Epithelial cell of esophagus (primary cell): ENCODE results near the gene TYW1B.
A peak's percentile ranks its signal among the peaks of the same experiment; 100 is the strongest.
"Not testable (repeated sequence)": the region's sequence is repeated elsewhere in the genome, so short reads cannot be mapped to it uniquely, and the experiment has no call there.

Experiments used
- DNase-seq: peaks from one replicate; pipeline ENCODE4 v3.0.0; 2010; ENCODE audit warnings: low read depth
- H3K4me3 ChIP-seq: 2 replicates; pipeline ENCODE4 v1.5.1; 2011; ENCODE audit warnings: mild to moderate bottlenecking, low read length, control low read depth
- TF ChIP-seq, protein P1 (sequence below): IDR thresholded peaks from 2 replicates; pipeline ENCODE4 v1.5.1; 2011; ENCODE audit warnings: low read depth, mild to moderate bottlenecking, low read length, control low read depth, inconsistent platforms; ENCODE audit not compliant: insufficient read depth; ENCODE audit errors: missing control alignments

TYW1B gene

GRCh38 chr7:72822497-72822896 is 5.5 kb downstream of the TYW1B start:
- H3K4me3 ChIP-seq = not testable (repeated sequence)
- DNase-seq = peak; percentile 24

DNA sequence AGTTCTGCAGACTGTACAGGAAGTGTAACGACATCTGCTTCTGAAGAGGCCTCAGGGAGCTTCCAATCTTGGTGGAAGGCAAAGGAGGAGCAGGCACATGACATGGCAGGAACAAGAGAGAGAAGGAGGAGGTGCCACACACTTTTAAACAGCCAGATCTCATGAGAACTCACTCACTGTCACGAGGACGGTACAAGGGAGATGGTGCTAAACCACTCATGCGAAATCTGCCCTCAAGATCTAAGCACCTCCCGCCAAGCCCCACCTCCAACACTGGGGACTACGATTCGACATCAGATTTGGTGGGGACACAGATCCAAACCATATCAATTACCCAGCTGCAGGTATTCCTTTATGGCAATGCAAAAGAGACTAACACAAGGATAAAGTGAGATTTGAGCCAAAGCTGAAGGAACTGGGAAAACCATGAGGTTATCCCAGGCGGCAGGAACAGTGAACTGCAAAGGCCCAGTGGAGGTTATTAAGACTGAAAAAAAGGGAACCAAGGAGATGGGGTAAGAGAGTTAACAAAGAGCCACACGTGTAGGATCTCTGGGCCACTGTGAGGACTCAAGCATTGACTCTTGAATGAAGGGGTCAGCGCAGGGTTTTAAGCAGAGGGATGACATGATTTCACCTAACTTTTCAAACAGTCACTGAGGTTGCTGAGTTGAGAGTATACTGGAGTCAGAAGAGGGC is 9.2 kb downstream of the TYW1B start:
- not testable (repeated sequence) for H3K4me3 ChIP-seq, DNase-seq

GRCh38 chr7:72817661-72818060 is 10.3 kb downstream of the TYW1B start:
- not testable (repeated sequence) for H3K4me3 ChIP-seq
- DNase-seq = peak; percentile 11

- DNase-seq = peak; percentile 18
Measured at GRCh38 chr7:72816370-72817157, 11.4 kb downstream of the TYW1B start.

DNA sequence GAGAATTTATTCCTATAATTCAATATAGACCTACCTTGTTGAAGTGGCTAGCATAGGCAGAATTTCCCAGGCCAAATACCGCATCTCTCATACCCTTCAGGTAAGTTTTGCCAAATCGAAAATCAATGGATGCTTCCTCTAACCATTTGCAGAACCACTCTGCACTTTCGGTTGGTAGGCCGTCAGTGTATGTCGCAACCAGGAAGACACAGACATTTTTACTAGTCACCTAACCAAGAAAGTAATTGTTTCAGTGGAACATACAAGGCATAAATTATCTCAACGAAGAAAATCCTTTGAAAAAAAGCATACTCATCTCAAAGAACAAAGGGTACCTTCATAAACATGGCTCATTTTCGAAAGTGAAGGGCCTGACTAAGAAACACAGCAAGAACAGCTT is 17.6 kb downstream of the TYW1B start:
- H3K4me3 ChIP-seq, DNase-seq: not testable (repeated sequence)

More at GRCh38 chr7:72816370-72817157, 11.4 kb downstream of the TYW1B start:
- H3K4me3 ChIP-seq = not testable (repeated sequence)

- H3K4me3 ChIP-seq, DNase-seq: not testable (repeated sequence)
Measured at GRCh38 chr7:72808511-72808910, 19.5 kb downstream of the TYW1B start.

DNA sequence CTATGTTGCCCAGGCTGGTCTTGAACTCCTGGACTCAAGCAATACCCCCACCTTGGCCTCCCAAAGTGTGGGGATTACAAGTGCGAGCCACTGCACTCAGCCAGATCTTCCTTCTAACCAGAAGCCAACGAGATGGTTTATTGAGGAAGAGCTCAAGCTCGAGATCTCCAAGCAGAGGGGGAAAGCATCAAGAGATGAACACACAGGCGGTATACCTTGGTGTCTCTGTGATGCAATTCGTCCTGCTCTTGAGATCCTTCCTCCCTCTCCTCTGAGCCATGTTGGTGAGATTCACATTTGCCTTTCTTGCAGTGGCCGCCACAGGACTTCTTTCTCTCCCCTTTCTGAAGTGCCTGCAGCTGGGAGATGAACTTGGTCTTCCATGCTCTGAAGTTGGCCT is 21.1 kb downstream of the TYW1B start:
- H3K4me3 ChIP-seq, DNase-seq: not testable (repeated sequence)

DNA sequence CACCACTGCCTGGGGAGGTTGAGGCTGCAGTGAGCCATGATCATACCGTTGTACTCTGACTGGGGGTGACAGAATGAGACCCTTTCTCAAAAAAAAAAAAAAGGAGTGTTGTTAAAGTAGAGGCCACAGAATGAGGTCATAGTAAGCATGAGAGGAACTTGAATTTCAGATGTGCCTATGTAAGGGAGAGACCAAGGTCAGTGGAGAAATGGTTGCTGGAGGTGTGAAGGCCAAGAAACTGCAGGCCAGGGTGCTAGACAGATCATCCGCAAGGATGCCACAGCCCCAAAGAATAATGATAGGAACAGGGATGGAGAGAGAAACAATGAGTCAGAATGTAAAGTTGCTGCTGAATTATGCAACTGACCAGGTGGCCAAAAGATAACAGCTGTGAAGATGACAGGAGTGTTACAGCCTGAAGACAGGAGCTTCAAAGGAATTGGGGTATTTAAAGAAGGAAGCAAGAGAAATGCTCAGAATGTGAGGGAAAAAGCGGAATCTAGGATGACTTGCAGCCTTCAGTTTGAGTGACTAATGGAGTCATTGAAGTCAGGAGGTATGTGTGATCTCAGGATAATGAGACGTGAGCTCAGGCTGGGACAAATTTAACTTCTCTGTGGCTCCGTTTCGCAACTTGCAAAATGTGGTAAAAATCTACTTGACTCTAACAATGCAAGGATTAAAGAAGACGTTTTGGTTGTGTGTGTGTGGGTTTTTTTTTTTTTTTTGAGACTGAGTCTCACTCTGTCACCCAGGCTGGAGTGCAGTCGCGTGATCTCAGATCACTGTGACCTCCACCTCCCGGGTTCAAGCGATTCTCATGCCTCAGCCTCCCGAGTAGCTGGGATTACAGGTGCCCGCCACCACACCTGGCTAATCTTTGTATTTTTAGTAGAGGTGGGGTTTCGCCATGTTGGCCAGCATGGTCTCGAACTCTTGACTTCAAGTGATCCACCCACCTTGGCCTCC is 22.2 kb downstream of the TYW1B start:
- TF ChIP-seq, protein P1, sequence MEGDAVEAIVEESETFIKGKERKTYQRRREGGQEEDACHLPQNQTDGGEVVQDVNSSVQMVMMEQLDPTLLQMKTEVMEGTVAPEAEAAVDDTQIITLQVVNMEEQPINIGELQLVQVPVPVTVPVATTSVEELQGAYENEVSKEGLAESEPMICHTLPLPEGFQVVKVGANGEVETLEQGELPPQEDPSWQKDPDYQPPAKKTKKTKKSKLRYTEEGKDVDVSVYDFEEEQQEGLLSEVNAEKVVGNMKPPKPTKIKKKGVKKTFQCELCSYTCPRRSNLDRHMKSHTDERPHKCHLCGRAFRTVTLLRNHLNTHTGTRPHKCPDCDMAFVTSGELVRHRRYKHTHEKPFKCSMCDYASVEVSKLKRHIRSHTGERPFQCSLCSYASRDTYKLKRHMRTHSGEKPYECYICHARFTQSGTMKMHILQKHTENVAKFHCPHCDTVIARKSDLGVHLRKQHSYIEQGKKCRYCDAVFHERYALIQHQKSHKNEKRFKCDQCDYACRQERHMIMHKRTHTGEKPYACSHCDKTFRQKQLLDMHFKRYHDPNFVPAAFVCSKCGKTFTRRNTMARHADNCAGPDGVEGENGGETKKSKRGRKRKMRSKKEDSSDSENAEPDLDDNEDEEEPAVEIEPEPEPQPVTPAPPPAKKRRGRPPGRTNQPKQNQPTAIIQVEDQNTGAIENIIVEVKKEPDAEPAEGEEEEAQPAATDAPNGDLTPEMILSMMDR = no peak
- peak; percentile 47 for DNase-seq
- no peak overlapping the region for H3K4me3 ChIP-seq

DNA sequence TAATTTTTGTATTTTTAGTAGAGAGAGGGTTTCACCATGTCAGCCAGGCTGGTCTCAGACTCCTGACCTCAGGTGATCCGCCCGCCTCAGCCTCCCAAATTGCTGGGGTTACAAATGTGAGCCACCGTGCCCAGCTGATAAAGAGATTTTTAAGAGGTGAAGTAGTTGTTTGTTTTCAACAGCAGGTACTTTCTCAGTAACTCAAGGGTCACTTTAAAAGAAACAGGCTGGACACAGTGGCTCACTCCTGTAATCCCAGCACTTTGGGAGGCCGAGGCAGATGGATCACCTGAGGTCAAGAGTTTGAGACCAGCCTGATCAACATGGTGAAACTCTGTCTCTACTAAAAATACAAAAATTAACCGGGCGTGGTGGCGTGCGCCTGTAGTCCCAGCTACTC is 24.2 kb downstream of the TYW1B start:
- not testable (repeated sequence) for H3K4me3 ChIP-seq, DNase-seq

DNA sequence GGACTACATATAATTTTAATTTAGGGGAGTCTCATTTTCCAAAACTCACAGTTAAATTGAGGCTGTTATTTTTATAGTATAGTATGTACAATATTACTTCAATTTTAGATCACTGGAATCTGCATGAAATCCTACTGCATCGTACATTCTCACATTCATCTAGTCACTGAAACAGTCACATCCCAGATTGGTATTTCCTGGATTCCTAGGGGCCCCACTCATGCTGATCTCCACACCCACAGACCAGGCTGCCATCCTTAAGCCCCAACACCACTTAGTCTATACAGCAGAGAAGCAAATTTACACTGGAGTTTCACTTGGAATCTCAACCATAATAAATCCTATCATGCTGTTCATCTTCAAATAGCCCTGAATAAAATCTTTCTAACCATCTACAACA is 26.4 kb downstream of the TYW1B start:
- DNase-seq = peak; percentile 50

GRCh38 chr7:72795401-72795800 is 32.6 kb downstream of the TYW1B start:
- not testable (repeated sequence) for H3K4me3 ChIP-seq, DNase-seq

More for the DNA sequence above, 26.4 kb downstream of the TYW1B start:
- not testable (repeated sequence) for H3K4me3 ChIP-seq

DNA sequence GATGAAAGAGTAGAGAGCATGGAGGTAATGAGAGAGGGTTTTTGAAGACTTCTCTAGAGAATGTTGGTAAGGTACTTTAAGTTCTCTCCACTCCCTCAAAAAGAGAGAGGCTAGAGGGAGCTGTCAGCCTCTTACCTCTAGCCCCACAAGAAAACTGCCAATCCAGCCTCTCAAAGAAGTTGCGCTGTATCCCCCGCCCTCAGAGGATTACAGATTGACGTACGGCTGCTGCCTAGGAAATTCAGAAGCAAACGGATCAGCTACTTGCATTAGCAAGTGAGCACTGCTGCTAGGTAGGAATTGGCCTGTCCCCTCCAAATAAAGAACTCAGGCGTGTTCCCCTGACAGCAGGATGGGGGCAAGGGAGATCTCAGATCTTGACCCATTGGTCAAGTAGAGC is 34.2 kb downstream of the TYW1B start:
- H3K4me3 ChIP-seq = no peak overlapping the region
- no peak for DNase-seq
- TF ChIP-seq, protein P1 = no peak

DNA sequence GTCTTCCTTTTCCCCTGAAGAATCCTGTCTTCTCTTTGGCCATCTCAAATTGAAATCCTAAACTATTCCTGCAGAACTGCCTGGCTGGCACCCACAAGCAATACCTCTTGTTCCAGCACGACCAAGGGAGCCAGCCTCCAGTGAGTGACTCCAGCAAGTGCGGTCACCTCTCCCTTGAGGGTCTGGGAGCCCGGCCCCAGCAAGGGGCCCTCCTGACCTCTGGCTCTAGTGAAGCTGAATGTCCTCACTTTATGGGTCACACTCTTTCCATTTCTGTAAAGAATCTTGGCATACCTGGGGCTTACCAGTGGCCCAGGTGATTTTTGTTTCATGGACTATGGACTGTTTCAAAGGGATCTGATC is 37.3 kb downstream of the TYW1B start:
- not testable (repeated sequence) for H3K4me3 ChIP-seq, DNase-seq

- not testable (repeated sequence) for DNase-seq, H3K4me3 ChIP-seq
Measured at GRCh38 chr7:72790048-72790697, 37.8 kb downstream of the TYW1B start.
